HG03521 (cell line): ENCODE measurements around the gene LRRC15.
A peak's percentile ranks its signal among the peaks of the same experiment; 100 is the strongest.

Experiments
- ATAC-seq: cut with Tn5 transposase; IDR thresholded peaks from one replicate; pipeline ENCODE4 v1.9.1; 2021; ENCODE audit warnings: mild to moderate bottlenecking, moderate library complexity; ENCODE audit not compliant: unreplicated experiment

The LRRC15 gene

DNA sequence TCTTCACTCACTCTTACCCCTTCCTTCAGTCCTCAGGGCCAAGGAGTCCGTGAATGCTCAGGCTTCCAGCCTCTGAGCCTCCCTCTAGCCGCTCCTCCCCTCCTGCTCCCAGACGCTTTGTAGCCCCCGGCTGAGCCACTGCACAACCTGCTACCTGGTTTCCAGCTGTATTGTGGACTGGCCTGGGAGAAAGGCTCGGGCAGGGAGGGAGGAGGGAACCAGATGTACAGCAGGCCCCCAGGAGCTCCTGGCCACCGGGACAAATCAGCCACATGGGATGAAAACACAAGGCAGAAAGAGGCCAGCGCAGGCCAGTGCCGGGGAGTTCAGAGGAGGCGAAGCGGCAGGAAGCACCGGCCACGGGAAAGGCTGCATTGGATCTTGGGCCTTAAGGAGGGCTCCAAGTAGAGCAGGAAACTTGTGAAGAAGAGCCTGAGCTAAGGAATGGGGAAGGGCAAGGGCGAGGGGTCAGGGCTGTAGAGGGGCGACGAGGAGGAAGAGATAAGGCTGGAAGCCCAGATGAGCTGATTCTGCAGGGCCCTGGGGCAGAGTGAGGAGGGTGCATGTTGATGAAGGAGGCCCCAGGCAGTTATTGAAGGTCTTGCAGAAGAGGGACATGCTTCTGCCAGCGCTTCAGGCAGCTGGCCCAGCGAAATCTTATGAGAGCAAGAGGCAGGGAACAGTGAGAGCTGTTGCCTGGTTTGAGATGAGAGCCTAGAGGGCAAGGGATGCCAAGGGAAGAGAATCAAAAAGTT is 32.8 kb downstream of the LRRC15 start:
- ATAC-seq, result no peak

GRCh38 chr3:194333981-194334320 is 35.6 kb downstream of the LRRC15 start:
- no peak for ATAC-seq

- ATAC-seq, result peak; percentile 79
Observed at GRCh38 chr3:194333212-194333980, 36.1 kb downstream of the LRRC15 start.

DNA sequence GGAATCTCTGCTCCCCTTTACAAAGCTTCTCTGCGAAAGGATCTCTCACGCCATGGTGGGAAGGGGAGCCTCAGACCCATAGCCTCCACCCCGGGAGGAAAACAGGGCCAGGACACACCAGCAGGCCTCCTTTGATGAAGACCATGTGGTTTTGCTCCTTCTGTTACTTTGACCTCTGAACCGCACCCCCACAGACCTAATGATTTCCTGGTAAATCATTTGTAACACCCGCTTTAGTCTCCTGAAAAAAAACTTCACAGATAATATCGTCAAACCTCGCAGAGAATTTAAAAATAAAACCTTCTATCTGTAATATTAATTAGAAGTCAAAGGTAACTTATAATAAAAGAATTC is 36.7 kb downstream of the LRRC15 start:
- no peak for ATAC-seq

DNA sequence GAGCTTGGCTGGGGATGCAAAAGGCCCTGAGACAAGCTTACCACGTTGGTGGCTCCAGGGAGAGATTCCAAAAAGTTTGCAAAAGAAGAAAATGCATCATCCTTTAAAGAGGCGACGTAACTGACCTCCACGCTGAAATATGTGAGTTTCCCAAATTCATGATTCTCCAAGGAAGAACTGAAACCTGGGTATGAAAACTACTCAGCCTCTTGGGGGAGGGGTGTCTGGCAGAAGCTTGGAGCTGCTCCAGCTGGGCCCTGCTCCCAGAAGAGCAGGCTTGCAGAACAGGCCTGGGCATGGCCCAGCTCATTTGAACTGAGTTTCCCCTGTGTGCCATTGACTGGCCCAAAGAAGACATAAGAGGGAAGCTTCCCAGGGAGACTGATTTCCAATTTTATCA is 39.0 kb downstream of the LRRC15 start:
- ATAC-seq, result no peak

DNA sequence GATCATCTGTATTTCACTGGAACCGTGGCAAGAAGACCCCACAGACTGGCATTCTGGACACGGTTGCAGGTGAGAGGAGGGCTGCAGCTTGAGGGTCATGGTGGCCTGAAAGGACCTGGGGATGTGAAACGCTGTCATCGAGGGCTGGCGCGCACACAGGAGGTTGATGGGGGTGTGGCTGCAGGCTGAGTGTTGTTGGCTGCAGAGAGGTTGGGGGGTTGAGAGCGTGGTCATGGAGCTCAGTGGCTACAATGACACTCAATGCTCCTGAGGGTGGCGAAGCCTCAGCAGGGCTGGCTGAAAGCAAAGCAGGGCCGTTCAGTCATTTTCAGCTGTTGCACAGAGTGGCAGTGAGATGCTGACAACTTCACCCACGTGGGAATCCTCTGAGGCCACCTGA is 39.4 kb downstream of the LRRC15 start:
- ATAC-seq, result no peak

- ATAC-seq, result no peak
Observed at GRCh38 chr3:194329583-194329965, 40.0 kb downstream of the LRRC15 start.

DNA sequence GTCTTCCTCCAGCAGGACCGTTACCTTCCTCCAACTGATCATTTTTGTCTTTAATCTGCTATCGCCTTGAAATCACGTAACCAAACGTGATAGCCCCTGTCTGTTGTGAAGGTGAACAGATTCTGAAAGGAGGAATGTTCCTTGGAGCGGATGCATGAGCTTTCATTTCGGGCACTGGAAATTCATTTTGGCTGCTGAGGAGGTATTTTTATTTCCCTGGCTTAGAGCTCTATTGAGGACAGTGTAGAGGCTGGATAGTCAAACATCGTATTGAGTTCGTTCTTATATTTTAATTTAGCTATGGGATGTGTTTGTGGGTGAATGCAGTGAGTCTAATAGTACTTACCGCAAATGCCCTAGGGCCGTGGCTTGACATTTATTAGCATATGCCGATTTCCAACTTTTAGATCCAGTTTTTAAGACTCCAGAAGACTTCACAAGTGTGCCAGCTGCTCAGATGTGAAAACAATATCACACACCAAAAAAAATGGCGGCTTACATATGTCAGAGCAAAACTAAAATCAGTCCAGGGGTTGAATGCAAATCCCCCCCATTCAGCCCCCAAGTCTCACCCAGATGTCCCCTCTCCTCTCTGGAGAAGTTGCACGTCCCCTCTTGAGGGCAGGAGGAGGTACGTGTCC is 40.5 kb downstream of the LRRC15 start:
- no peak for ATAC-seq

DNA sequence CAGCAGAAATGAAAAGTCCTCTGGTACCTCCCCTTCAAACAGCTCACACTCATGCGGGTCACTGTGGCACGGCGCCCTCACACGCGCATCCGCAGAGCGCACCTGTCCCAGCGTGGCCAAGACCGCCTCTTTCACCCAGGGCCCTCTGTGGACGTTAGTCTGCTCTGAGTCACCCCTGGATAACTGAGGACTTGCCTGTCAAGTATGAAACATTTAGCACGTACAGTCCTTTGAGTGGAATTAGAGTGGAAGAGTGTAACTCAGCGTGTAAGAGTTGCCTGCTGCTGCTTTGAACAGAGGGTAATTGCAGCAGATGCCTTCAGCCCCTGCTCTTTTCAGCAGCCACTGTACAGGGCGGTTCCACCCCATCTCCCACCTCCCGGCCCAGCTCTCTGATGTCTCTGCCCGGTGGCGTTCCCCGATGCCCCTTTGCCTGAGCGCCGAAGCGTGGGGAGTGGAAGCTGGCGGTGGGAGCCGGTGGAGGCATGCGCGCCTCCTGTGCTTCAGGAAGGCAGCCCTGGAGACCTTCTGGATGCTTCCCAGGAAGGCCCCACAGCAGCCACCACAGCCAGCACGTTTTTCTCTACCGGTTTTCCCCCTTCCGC is 41.4 kb downstream of the LRRC15 start:
- no peak for ATAC-seq

DNA sequence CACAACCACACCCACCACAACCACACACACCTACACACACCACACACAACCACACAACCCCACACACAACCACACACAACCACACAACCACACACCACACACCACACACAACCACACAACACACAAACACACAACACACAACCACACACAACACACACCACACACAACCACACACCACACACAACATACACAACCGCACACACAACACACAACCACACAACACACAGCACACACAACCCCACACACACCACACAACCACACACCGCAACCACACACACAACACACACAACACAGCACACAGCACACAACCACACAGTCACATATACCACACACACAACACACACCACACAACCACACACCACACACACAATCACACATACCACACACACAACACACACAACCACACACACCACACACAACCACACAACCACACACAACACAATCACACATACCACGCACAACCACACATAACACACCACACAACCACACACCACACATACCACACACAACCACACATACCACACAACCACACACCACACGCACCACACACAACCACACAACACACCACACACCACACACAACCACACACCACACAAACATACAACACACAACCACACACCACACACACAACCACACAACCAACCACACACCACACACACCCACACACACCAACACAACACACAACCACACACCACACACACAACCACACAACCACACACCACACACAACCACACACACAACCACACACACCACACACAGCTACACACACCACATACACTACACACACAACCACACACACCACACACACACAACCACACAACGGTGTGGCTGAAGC is 42.1 kb downstream of the LRRC15 start:
- no peak for ATAC-seq

GRCh38 chr3:194326968-194327217 is 42.6 kb downstream of the LRRC15 start:
- no peak for ATAC-seq

GRCh38 chr3:194326192-194326967 is 43.2 kb downstream of the LRRC15 start:
- ATAC-seq, result no peak

DNA sequence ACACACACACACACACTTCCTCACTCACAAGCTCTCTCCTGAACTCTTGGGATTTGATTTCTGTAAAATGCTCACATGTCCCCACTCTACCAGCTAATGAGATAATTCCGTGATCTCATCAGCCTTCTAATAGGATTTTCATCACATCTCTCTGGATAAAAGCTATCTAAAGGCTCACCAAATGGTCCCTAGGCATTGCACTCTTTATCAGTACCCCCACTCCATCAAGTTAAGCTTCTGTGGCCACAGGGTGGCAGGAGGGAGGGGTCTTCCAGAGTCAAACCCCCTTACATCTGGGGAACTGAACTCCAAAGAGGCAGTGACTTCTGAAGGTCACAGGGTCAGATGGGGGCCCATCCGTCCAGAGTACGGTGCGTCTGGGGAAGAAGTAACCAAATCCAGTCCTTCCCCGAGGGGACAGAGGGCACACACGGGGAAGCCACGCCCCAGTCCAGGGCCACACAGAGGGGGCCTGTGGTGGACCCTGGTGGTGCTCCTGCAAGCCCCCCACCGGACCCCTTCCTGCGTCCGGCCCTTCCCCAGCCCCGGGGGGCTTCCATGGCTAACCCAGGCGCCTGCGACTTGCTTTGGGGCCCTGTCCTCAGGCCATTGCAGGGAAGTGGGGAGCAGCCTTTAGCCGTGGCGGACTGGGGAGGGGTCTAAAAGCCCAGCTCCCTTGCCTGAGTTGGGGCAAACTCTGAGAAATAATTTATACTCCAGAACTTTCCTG is 44.0 kb downstream of the LRRC15 start:
- ATAC-seq, result no peak

DNA sequence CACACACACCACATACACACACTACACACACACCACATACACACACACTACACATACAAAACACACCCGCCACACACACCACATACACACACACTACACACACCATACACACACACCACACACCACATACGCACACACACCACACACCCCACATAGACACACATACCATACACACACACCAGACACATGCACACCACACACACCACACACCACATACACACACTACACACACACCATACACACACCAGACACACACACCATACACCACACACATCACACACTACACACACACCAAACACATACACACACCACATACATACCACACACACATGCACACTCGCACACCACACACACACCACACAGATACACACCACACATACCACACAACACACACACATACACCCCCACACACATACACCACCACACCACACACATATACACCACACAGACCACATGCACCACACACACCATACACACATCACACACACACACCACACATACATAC is 44.7 kb downstream of the LRRC15 start:
- ATAC-seq, result no peak

DNA sequence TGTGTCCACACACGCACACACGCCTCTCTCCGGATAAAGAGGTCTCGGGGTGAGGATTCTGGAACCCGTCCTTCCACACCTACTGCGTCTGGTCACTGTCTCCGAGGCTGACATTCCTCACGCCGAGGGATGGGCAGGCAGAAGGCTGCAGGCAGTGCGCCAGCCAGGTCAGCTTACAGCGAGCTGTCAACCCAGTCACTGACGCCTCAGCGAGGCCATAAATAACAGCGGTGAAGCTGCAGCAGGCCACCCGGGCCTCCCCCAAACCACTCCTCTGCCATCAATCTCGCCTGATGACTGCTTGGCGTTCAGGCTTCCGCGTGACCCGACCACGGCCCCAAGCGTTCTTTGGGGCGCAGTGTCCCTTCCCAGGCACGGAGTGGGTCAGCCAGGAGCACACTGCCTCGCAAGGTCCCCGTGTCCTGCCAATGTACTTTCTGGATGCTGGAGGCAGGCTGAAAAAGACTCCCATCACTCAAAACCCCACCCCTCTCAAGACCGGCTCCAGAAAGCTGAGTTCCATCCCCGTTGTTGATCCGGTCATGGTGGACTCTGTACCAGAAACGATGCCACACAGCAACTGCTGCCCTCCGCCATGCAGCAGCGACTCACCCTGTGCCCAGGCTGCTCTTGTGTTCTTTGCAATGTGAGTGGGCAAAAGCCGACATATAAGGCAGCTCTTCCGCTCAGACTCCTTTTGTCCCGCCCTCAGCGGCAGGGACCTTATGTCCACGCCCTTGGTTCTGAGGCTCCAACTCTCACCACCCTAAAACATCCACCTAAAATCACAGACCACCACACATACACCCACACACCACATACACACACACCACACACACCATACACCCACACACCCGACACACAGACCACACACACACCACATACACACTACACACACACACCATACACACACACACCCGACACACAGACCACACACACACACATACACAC is 45.5 kb downstream of the LRRC15 start:
- ATAC-seq, result peak; percentile 47

- ATAC-seq, result no peak
Observed at GRCh38 chr3:194322678-194323211, 46.8 kb downstream of the LRRC15 start.

DNA sequence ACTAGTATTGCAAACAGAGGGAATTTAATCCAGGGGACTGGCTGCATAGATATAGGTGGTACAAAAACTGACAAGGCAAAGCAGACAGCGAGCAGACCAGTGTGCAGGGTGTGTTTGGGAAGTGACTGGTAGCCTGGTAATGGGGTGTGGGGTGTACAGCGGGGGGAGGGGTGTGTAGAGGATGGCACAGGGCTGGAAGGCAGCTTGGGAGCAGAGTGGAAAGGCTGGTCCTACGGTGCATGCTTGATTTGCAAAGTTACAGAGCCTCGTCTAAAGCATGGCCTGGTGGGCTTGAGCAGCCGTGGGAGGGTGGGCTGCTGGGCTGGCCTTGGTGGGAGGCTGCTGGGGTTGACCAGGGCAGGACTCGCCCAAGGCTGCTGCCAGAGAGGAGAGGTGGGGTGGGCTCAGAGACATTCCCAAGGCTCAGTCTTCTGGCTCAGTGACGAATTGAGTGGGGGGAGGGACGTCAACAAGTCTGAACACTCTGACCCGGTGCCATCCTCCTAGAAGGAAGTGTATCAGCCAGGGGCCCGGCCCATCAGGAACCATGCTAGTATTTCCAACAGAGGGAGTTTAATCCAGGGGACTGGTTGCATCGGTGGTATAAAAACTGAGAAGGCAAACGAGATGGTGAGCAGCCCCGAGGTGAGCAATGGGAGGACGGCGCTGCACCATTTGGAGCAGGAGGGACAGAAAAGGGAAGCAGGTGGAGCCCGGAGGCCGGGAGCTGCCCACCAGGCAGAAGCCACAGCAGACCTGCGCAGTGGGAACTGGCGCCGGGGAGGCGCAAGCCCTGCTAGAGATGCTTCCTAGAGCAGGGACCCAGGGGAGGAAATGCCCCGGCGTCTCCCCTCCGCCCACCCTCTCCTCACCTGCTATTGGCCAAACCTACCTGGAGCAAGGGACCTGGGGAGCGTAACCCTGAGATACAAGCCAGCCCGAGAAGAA is 47.6 kb downstream of the LRRC15 start:
- no peak for ATAC-seq
